ENCODE measurements around the gene LLGL2. TPM values are rescaled to one million over a fixed set of nuclear protein-coding genes. Genes with fewer than 3 reads are reported as not detected.

LLGL2 gene
- total RNA-seq, 2 experiments from 2014 or later: 15.6 to 17.1 TPM

DNA sequence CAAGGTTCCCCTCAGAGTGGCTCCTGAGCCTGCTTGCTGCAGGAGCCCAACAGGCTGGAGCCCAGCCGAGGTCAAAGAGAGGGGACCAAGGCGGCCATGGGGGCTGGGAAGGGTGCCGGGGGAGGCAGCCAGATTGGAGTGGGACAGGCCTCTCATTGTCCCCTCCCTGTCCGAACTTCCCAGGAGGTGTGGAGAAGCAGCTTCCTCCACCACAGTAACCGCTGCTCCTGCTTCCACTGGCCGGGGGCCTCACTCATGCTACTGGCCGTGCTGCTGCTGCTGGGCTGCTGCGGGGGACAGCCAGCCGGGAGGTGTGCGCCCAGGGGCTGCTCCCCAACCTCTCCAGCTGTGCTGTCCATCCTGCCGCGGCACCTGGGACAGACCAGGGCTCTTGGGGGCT is 39.8 kb upstream of the LLGL2 start:
- H3K36me3 Mint-ChIP-seq: peaks cover 1% of the 10 kb centered on the region
- DNase-seq: no peak
- no peak overlapping the region for H3K27ac Mint-ChIP-seq
- intact Hi-C loops (cut with micrococcal nuclease): no loop called here
- H3K9me3 Mint-ChIP-seq: no peaks in the 10 kb centered on the region
- ChIA-PET CTCF (interaction anchor here (0.6 to 1.4 kb wide), 2 partner anchors 11 to 27 kb away, joined by 3 read pairs; no protein-coding TSS in a partner anchor), POLR2A (no interaction called here)
- no peaks in the 10 kb centered on the region for H3K27me3 Mint-ChIP-seq
- H3K4me3 Mint-ChIP-seq: no peak overlapping the region
- peaks cover 18% of the 10 kb centered on the region for H3K4me1 Mint-ChIP-seq (ENCODE audit: low read depth)

DNA sequence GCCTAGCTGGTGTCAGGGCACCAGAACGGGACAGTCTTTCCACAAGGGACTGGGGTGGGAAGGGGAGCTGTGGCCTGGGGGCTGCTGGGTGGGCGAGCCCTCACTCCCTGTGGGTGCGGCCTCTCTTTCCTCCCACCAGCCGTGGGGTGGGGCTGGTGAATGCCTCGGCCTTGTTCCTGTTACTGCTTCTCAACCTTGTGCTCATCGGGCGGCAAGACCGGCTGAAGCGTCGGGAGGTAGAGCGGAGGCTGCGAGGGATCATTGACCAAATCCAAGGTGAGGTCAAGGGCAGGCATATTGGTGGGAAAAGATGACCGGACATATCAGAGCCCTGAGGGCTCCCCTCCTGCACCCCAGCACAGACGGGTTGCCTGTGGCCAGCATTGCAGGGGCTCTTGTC is 39.3 kb upstream of the LLGL2 start:
- CTCF ChIA-PET: interaction anchor here (0.6 to 1.4 kb wide), 2 partner anchors 10 to 27 kb away, joined by 3 read pairs; no protein-coding TSS in a partner anchor
- no peak overlapping the region for H3K4me3 Mint-ChIP-seq
- H3K4me1 Mint-ChIP-seq (ENCODE audit: low read depth): peaks cover 18% of the 10 kb centered on the region

DNA sequence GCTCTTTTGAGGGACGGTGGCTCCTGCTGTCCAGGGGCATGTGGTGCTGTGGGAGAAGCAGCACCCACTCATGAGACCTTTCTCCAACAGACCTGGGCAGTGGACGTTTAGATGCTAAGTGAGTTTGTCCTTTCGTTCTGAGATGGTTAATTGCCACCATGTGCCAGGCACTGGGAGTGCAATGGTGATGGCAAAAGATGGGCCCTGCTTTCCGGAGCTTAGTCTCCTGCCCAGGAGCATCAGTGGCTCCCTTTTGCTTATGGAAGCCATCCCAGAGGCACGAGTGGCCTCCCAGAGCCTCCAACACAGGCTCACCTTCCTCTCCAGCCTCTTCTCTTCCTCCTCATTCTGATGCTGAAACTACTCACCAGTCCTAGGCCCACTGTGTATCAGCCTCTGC is 38.5 kb upstream of the LLGL2 start:
- Mint-ChIP-seq H3K9me3 (no peaks in the 10 kb centered on the region), H3K4me1 (ENCODE audit: low read depth) (peaks cover 18% of the 10 kb centered on the region), H3K36me3 (peaks cover 1% of the 10 kb centered on the region), H3K27me3 (no peaks in the 10 kb centered on the region), H3K4me3 (no peak overlapping the region), H3K27ac (peak overlapping the region; percentile 88)
- ChIA-PET POLR2A (interaction anchor here (1.5 kb wide), 1 partner anchor 31 kb away, joined by 4 read pairs; the partner anchor contains the start of gene TMEM94), CTCF (interaction anchor here (1.1 to 1.4 kb wide), 2 partner anchors 10 to 53 kb away, joined by 3 read pairs; no protein-coding TSS in a partner anchor)
- no peak for DNase-seq
- intact Hi-C loops (cut with micrococcal nuclease): no loop called here

More for the DNA sequence above, 39.3 kb upstream of the LLGL2 start:
- Mint-ChIP-seq H3K36me3 (peaks cover 1% of the 10 kb centered on the region), H3K9me3 (no peaks in the 10 kb centered on the region), H3K27ac (peak overlapping the region; percentile 21), H3K27me3 (no peaks in the 10 kb centered on the region)
- POLR2A ChIA-PET: no interaction called here
- intact Hi-C loops (cut with micrococcal nuclease): no loop called here
- DNase-seq: no peak

DNA sequence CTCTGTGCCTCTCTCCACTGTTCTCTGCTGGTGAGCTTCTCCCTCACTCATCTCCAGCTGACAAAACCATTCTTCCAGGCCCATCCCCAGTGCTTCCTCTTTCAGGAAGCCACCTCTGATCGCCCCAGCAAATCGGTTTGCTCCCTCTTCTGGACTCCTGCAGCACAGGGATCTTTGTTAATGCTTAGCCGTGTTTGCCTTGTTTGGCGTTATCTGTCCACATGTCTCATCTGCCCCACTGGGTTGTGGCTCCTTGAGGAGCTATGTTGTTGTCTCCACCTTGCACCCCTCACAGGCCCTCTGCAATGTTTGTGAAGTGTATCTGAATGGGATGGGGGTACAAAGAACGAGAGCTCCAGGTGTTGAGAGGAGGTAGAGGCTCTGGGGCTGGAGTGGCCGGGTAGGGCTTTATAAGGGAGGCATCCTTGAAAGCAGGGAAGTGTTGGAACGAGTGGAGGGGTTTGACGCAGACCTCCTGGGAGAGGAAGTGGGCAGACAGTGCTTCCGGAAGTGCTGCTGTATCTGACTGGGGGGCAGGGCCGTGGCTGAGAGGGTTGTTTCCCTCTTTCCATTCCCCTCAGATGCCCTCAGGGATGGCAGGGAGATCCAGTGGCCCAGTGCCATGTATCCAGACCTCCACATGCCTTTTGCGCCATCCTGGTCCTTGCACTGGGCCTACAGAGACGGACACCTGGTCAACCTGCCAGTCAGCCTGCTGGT is 38.0 kb upstream of the LLGL2 start:
- Mint-ChIP-seq H3K36me3 (peaks cover 1% of the 10 kb centered on the region), H3K27ac (peak overlapping the region; percentile 88), H3K9me3 (no peaks in the 10 kb centered on the region), H3K27me3 (no peaks in the 10 kb centered on the region), H3K4me3 (peak overlapping the region; percentile 4), H3K4me1 (ENCODE audit: low read depth) (peaks cover 18% of the 10 kb centered on the region)
- CTCF ChIA-PET: interaction anchor here (0.9 to 1.1 kb wide), 3 partner anchors 29 to 53 kb away, joined by 3 read pairs; partner anchors contain the start of genes TMEM94 and TSEN54
- intact Hi-C loops (cut with micrococcal nuclease): no loop called here
- DNase-seq: peak; percentile 57
- POLR2A ChIA-PET: interaction anchor here (1.5 kb wide), 1 partner anchor 31 kb away, joined by 4 read pairs; the partner anchor contains the start of gene TMEM94

DNA sequence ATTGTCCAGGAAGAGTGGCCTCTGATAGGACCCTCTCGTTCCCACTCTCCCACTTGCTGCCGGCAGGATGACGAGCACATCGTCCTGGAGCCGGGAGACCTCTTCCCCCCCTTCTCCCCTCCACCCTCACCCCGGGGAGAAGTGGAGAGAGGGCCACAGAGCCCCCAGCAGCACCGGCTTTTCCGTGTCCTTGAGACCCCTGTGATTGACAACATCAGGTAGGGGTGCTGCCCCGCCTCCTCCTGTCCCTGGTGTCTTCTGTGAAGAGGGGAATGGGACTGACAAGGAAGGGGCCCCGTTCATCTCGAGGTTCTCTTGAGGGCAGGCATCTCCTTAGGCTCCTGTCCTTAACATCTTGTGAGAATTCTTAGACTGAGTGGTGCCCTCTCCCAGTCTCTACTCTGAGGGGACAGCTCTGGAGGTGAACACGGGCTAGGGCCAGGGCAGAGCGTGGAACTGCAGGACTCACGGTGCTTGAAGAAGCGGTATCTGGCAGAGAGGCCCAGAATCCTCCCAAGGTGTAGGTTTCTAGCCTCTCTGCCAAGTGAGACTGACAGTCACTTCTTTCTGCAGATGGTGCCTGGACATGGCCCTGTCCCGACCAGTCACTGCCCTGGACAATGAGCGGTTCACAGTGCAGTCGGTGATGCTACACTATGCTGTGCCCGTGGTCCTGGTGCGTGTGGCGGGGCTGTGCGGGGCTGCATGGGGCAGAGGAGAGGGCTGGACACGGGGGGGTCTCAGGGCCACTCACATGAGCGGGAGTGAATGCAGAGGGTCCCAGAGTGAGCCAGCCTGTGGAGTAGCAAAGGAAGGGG is 36.6 kb upstream of the LLGL2 start:
- CTCF ChIA-PET: no interaction called here
- Mint-ChIP-seq H3K4me3 (no peak overlapping the region), H3K27ac (no peak overlapping the region), H3K27me3 (no peaks in the 10 kb centered on the region), H3K4me1 (ENCODE audit: low read depth) (peaks cover 18% of the 10 kb centered on the region), H3K9me3 (no peaks in the 10 kb centered on the region), H3K36me3 (peaks cover 5% of the 10 kb centered on the region)
- POLR2A ChIA-PET: no interaction called here
- no peak for DNase-seq
- intact Hi-C loops (cut with micrococcal nuclease): no loop called here

DNA sequence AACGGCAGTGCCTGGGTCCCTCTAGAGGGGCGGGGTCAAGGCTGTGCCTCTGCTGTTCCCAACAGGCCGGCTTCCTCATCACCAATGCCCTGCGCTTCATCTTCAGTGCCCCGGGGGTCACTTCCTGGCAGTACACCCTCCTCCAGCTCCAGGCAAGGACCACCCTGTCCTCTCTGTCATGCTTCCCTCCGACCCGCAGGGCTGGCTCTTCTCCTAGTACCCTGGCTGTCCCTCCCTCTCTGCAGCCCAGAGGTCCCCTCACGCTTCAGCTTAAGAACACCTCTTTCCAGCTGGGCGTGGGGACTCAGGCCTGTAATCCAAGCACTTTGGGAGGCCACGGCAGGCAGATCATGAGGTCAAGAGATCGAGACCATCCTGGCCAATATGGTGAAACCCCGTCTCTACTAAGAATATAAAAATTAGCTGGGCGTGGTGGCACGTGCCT is 36.0 kb upstream of the LLGL2 start:
- DNase-seq: no peak
- no peak overlapping the region for H3K27ac Mint-ChIP-seq
- peaks cover 18% of the 10 kb centered on the region for H3K4me1 Mint-ChIP-seq (ENCODE audit: low read depth)
- H3K36me3 Mint-ChIP-seq: peaks cover 5% of the 10 kb centered on the region
- ChIA-PET POLR2A (no interaction called here), CTCF (no interaction called here)
- no peaks in the 10 kb centered on the region for H3K9me3 Mint-ChIP-seq
- intact Hi-C loops (cut with micrococcal nuclease): no loop called here
- no peak overlapping the region for H3K4me3 Mint-ChIP-seq
- no peaks in the 10 kb centered on the region for H3K27me3 Mint-ChIP-seq

DNA sequence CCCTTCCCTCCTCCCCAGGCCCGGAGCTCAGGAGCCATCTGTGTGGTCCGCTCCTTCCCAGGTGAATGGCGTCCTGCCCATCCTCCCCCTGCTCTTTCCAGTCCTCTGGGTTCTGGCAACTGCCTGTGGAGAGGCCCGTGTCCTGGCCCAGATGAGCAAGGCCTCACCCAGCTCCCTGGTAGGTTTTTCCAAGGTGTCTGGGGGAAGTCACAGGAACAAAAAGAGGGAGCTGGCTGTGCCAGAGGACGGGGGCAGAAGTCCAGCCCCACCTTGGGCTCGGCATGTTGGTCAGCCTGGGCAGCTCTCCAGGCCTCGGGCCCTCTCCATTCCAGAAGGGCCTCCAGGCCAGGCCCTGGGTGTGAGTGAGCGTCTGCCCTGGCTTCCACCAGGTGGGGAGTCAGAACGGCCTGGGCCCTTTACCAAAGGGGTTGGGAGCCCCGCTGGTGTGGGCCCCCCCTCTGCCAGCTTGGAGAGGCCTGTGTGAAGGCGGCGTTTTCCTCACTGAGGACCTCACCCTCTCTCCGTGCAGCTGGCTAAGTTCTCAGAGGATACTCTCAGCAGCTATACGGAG is 35.2 kb upstream of the LLGL2 start:
- Mint-ChIP-seq H3K4me1 (ENCODE audit: low read depth) (peaks cover 18% of the 10 kb centered on the region), H3K27ac (no peak overlapping the region), H3K36me3 (peaks cover 5% of the 10 kb centered on the region), H3K9me3 (no peaks in the 10 kb centered on the region), H3K27me3 (no peaks in the 10 kb centered on the region), H3K4me3 (no peak overlapping the region)
- CTCF ChIA-PET: no interaction called here
- intact Hi-C loops (cut with micrococcal nuclease): no loop called here
- DNase-seq: no peak
- POLR2A ChIA-PET: no interaction called here

DNA sequence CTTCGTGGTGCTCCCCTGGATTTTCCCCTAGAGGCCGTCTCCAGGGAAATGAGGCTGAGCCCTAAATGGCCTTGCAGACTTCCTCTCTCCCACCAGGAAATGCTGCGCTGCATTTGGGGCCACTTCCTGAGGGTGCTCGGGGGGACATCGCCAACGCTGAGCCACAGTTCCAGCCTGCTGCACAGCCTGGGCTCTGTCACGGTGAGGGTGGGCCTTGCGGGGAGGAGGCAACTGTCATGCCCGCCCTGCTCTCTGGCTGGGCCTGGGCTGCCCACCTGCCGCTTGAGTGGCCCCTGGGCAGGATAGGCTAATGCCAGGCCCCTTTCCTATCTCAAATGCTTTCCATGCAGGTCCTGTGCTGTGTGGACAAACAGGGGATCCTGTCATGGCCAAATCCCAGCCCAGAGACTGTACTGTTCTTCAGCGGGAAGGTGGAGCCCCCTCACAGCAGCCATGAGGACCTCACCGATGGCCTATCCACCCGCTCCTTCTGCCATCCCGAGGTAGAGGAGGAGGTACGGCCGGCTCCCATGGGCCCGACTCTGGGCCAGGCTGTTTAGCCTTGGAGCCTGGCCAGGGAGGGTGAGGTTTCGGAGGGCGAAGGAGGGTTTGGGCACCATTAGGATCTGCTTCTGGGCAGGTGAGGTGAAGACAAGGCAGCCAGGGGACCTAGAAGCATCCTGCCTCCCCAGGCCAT is 34.4 kb upstream of the LLGL2 start:
- H3K36me3 Mint-ChIP-seq: peaks cover 5% of the 10 kb centered on the region
- no peak overlapping the region for H3K4me3 Mint-ChIP-seq
- intact Hi-C loops (cut with micrococcal nuclease): no loop called here
- H3K27me3 Mint-ChIP-seq: no peaks in the 10 kb centered on the region
- CTCF ChIA-PET: no interaction called here
- DNase-seq: no peak
- H3K4me1 Mint-ChIP-seq (ENCODE audit: low read depth): peaks cover 18% of the 10 kb centered on the region
- no peaks in the 10 kb centered on the region for H3K9me3 Mint-ChIP-seq
- no peak overlapping the region for H3K27ac Mint-ChIP-seq
- POLR2A ChIA-PET: no interaction called here

DNA sequence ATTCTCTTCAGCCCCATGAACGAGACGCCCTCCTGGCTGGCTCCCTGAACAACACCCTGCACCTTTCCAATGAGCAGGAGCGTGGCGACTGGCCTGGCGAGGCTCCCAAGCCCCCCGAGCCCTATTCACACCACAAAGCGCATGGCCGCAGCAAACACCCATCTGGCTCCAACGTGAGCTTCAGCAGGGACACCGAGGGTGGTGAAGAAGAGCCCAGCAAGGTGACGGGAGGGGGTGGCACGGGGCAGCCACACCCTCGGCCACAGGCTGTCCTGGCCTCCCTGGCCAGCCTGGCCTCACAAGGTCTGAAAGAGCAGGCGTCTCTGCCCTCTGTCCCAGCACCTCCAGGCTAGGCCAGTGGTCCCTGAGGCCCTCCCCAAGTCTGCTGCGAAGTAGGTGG is 33.8 kb upstream of the LLGL2 start:
- CTCF ChIA-PET: no interaction called here

DNA sequence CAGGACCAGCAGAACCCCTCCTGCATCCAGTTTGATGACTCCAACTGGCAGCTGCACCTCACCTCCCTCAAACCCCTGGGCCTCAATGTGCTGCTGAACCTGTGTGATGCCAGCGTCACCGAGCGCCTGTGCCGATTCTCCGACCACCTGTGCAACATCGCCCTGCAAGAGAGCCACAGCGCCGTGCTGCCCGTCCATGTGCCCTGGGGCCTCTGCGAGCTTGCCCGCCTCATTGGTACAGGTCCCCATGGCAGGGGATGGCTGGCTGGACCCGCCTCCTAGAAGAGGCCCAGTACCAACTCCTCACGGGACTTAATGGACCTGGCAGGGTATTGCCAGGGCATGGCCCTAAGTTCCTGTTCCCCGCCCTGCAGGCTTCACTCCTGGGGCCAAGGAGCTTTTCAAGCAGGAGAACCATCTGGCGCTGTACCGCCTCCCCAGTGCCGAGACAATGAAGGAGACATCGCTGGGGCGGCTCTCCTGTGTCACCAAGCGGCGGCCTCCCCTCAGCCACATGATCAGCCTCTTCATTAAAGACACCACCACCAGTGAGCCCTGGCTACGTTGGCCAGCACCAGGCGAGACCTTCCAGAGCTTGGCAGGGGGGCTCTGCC is 32.8 kb upstream of the LLGL2 start:
- ChIA-PET POLR2A (no interaction called here), CTCF (no interaction called here)
- no peak for DNase-seq
- Mint-ChIP-seq H3K9me3 (no peaks in the 10 kb centered on the region), H3K36me3 (peaks cover 6% of the 10 kb centered on the region), H3K4me3 (no peak overlapping the region), H3K27me3 (no peaks in the 10 kb centered on the region), H3K4me1 (ENCODE audit: low read depth) (peaks cover 3% of the 10 kb centered on the region), H3K27ac (no peak overlapping the region)
- intact Hi-C loops (cut with micrococcal nuclease): no loop called here

More for the DNA sequence above, 33.8 kb upstream of the LLGL2 start:
- Mint-ChIP-seq H3K9me3 (no peaks in the 10 kb centered on the region), H3K36me3 (peaks cover 3% of the 10 kb centered on the region), H3K27me3 (no peaks in the 10 kb centered on the region), H3K4me1 (ENCODE audit: low read depth) (peaks cover 12% of the 10 kb centered on the region), H3K27ac (no peak overlapping the region), H3K4me3 (no peak overlapping the region)
- intact Hi-C loops (cut with micrococcal nuclease): no loop called here
- no peak for DNase-seq
- POLR2A ChIA-PET: no interaction called here

DNA sequence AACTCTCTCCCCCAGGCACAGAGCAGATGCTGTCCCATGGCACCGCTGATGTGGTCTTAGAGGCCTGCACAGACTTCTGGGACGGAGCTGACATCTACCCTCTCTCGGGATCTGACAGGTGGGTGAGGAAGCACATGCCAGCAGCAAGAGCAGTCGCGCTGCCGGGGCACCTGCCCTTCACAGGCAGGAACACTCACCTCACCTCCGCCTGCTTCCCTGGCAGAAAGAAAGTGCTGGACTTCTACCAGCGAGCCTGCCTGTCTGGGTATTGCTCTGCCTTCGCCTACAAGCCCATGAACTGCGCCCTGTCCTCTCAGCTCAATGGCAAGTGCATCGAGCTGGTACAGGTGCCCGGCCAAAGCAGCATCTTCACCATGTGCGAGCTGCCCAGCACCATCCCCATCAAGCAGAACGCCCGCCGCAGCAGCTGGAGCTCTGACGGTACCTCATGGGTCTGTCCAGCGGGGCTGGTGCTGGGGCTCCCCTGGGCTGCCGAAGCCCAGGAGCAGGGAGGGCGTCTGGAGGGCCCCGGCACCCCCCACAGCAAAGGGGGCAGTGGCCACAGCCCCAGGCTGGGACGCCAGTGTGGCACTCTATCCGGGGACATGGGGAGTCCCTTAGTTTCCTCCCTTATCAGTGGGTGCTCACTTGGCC is 31.9 kb upstream of the LLGL2 start:
- no peak overlapping the region for H3K4me3 Mint-ChIP-seq
- DNase-seq: no peak
- H3K9me3 Mint-ChIP-seq: no peaks in the 10 kb centered on the region
- ChIA-PET CTCF (no interaction called here), POLR2A (no interaction called here)
- H3K27ac Mint-ChIP-seq: no peak overlapping the region
- no peaks in the 10 kb centered on the region for H3K4me1 Mint-ChIP-seq (ENCODE audit: low read depth)
- peaks cover 6% of the 10 kb centered on the region for H3K36me3 Mint-ChIP-seq
- H3K27me3 Mint-ChIP-seq: no peaks in the 10 kb centered on the region
- intact Hi-C loops (cut with micrococcal nuclease): no loop called here

Measured in activated CD4-positive, alpha-beta memory T cell treated with anti-CD3 and anti-CD28 coated beads for 36 hours (primary cell).